PC-3 (cell line): ENCODE measurements around the gene USP30. TPM values are rescaled to one million over a fixed set of nuclear protein-coding genes. Genes with fewer than 3 reads are reported as not detected.

Experiments used
- ATAC-seq: fragments of 200-7000 bp; cut with Tn5 transposase; 2 replicates; pipeline ENCODE4 v1.9.1; 2020; ENCODE audit warnings: mild to moderate bottlenecking, moderate library complexity
- BruUV-seq: library from RNA; stranded (reverse); fragments of 400-500 nt; replicated peaks from 2 replicates; lab custom pipeline; 2021; lab: Mats Ljungman, UMichigan
- CTCF ChIA-PET: fragments of 300-600 bp; sonication (Branson Sonifier 250); formaldehyde crosslinking; loops from one replicate; lab custom pipeline; 2022; ENCODE audit warnings: antibody characterized with exemption; lab: Charles Lee
- POLR2A ChIA-PET: fragments of 300-600 bp; sonication (Branson Sonifier 250); formaldehyde crosslinking; loops from one replicate; lab custom pipeline; 2022; ENCODE audit warnings: antibody characterized with exemption; ENCODE audit not compliant: unreplicated experiment; lab: Charles Lee
- DNase-seq: peaks from one replicate; pipeline ENCODE4 v3.0.0-alpha.2; 2015
- H2AFZ ChIP-seq: fragments of 300-600 bp; sonication (generic); 2 replicates; pipeline ENCODE4 v1.6.0; 2016; ENCODE audit warnings: antibody characterized with exemption, low read length
- H3F3A ChIP-seq: fragments of 300-600 bp; sonication (generic); one replicate; pipeline ENCODE4 v1.6.0; 2017; ENCODE audit warnings: antibody characterized with exemption, low read length, control low read depth, mild to moderate bottlenecking; ENCODE audit not compliant: unreplicated experiment
- H3K27ac ChIP-seq: fragments of 300-600 bp; sonication (generic); 2 replicates; pipeline ENCODE4 v1.5.1; 2016; ENCODE audit warnings: mild to moderate bottlenecking, low read length
- H3K27me3 ChIP-seq: fragments of 300-600 bp; sonication (generic); 2 replicates; pipeline ENCODE4 v1.6.1; 2016; ENCODE audit warnings: low read length, mixed read lengths
- H3K36me3 ChIP-seq: fragments of 300-600 bp; sonication (generic); 2 replicates; pipeline ENCODE4 v1.6.1; 2016; ENCODE audit warnings: low read depth, mixed run types, low read length, mixed read lengths
- H3K4me1 ChIP-seq: fragments of 300-600 bp; sonication (generic); 2 replicates; pipeline ENCODE4 v1.5.1; 2016; ENCODE audit warnings: low read length; ENCODE audit not compliant: insufficient read depth
- H3K4me2 ChIP-seq: fragments of 300-600 bp; sonication (generic); 2 replicates; pipeline ENCODE4 v1.6.0; 2016; ENCODE audit warnings: low read length
- H3K4me3 ChIP-seq: fragments of 300-600 bp; sonication (generic); 2 replicates; pipeline ENCODE4 v1.5.1; 2016; ENCODE audit warnings: mild to moderate bottlenecking, low read length, mixed read lengths
- H3K79me2 ChIP-seq: fragments of 300-600 bp; sonication (generic); 2 replicates; pipeline ENCODE4 v1.6.1; 2017; ENCODE audit warnings: low read length, mixed read lengths
- H3K9ac ChIP-seq: fragments of 300-600 bp; sonication (generic); 2 replicates; pipeline ENCODE4 v1.6.0; 2016; ENCODE audit warnings: mild to moderate bottlenecking, low read length
- H3K9me2 ChIP-seq: fragments of 300-600 bp; sonication (generic); replicated peaks from 2 replicates; pipeline ENCODE4 v1.6.1; 2016; ENCODE audit warnings: mixed run types, low read length, mixed read lengths
- H3K9me3 ChIP-seq: fragments of 300-600 bp; sonication (generic); 2 replicates; pipeline ENCODE4 v1.6.1; 2016; ENCODE audit warnings: low read length, mixed read lengths
- H4K20me1 ChIP-seq: fragments of 300-600 bp; sonication (generic); 2 replicates; pipeline ENCODE4 v1.6.1; 2016; ENCODE audit warnings: low read length, mixed read lengths
- EZH2 ChIP-seq: fragments of 300-600 bp; sonication (generic); IDR thresholded peaks from one replicate; pipeline ENCODE4 v1.6.1; 2017; ENCODE audit warnings: antibody characterized with exemption, mild to moderate bottlenecking, low read length; ENCODE audit not compliant: unreplicated experiment
- EZH2phosphoT487 ChIP-seq: fragments of 300-600 bp; sonication (generic); IDR thresholded peaks from 2 replicates; pipeline ENCODE4 v1.6.1; 2018; ENCODE audit warnings: mild to moderate bottlenecking, antibody characterized with exemption, low read length, borderline replicate concordance
- intact Hi-C: fragments of 100-400 bp; cut with micrococcal nuclease; formaldehyde crosslinking; loops from 2 replicates; pipeline ENCODE4 v1.9.0; 2023
- total RNA-seq: library from RNA; depleted of rRNA; stranded (reverse); fragments of >200 nt; gene quantifications from 2 replicates; pipeline ENCODE4 v1.2.3, GENCODE V29; 2014
- TF ChIP-seq, protein P1 (sequence below): fragments of 300-600 bp; sonication (generic); conservative IDR thresholded peaks from 2 replicates; pipeline ENCODE4 v1.5.1; 2017; ENCODE audit warnings: antibody characterized with exemption, low read depth, mild to moderate bottlenecking, low read length

Gene USP30
- total RNA-seq, 1 experiment from 2014 or later: 13.6 TPM

DNA sequence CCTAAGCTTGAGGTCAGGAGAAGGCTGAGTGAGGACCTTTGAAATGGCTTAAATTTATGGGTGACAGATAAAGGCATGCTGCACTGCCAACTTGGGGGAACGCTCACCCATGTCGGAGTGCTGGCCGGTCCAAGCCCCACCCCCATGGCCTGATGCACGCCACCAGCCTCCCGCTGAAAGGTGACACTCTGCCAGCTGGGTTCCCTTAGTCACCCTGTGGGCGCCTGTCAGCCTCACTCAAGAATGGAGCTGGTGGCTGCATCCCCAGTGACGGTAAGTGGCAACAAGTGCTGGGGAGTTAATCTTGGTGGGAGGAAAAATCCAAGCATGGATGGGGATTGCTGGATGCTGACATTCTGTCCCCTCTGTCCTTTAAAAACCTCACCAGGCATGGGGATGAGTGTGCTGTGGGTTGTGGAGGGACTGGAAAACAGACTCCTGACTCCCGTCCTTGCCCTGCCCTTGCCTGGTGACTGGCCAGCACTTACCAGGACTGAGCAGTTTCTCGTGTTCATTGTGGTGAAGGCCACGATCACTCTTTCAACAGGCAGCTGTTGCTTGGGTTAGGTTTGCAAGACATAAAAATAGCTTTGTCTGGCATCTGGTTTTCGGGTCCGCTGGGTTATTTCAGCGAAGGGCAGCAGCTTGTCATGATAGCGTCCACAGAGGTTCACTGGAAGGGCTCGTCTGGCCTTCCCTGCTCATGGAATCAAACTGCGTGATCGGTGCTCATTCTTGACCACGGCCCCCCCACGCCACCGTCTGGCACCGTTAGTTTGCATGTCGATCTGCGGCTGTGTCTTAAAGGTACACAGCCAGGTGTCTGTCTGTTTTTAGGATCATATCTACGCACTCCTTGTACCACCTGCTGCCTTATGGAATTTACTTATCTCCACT is 79.0 kb downstream of the USP30 start:
- POLR2A ChIA-PET: no interaction called here
- ATAC-seq (0 out of 2 replicates have a peak, but pooled peaks have one; percentile 25), DNase-seq (no peak)
- Histone ChIP-seq H3K4me2 (no peak overlapping the region), H3F3A (no peaks in the 10 kb centered on the region), H3K27ac (no peak overlapping the region), H3K36me3 (no peaks in the 10 kb centered on the region), H2AFZ (no peak overlapping the region), H3K9me2 (no peaks in the 10 kb centered on the region), H3K27me3 (no peaks in the 10 kb centered on the region), H3K9ac (no peak overlapping the region), H3K9me3 (no peaks in the 10 kb centered on the region), H3K4me3 (no peak overlapping the region), H3K4me1 (no peaks in the 10 kb centered on the region), H4K20me1 (no peaks in the 10 kb centered on the region), H3K79me2 (no peaks in the 10 kb centered on the region)
- TF ChIP-seq EZH2phosphoT487 (no peak), EZH2 (no peak)
- TF ChIP-seq, protein P1, sequence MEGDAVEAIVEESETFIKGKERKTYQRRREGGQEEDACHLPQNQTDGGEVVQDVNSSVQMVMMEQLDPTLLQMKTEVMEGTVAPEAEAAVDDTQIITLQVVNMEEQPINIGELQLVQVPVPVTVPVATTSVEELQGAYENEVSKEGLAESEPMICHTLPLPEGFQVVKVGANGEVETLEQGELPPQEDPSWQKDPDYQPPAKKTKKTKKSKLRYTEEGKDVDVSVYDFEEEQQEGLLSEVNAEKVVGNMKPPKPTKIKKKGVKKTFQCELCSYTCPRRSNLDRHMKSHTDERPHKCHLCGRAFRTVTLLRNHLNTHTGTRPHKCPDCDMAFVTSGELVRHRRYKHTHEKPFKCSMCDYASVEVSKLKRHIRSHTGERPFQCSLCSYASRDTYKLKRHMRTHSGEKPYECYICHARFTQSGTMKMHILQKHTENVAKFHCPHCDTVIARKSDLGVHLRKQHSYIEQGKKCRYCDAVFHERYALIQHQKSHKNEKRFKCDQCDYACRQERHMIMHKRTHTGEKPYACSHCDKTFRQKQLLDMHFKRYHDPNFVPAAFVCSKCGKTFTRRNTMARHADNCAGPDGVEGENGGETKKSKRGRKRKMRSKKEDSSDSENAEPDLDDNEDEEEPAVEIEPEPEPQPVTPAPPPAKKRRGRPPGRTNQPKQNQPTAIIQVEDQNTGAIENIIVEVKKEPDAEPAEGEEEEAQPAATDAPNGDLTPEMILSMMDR: no peak
- intact Hi-C loops: no loop called here
- CTCF ChIA-PET: interaction anchor here (1.5 kb wide), 1 partner anchor 19 kb away, joined by 10 read pairs; no protein-coding TSS in a partner anchor
- no TSS peak for BruUV-seq

DNA sequence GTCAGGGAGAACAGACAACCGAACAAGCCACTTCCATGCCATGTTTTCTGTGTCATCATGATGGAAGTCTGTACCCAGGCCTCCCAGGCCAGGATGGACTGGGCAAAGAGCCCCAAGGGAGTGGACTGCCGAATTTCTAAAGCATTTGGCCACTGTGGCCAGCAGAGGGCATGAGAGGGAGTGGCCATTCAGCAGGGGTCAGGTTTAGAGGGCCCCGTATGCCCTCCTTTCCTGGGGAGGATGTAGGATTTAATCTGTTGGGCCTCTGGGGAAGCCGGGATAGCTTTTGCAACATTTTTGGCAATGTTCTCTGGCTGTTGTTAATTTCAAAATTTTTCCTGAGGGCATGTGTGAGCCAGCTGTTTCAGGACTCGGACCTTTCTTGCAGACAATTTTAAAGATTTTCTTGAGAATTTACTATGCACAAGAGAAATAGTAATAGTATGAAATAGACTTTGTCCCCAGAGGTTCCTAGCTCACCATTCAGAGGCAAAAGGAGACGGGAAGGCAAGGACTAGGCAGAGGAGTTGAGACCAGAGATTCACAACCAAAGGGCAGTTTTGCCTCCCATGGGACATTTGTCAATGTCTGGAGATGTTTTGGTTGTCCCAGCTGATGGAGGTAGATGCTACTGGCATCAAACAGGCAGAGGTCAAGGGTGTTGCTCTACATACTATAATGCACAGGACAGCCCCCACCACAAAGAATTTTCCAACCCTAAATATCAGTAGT is 82.0 kb downstream of the USP30 start:
- DNase-seq: peak; percentile 63

More for the DNA sequence above, 82.0 kb downstream of the USP30 start:
- TF ChIP-seq, protein P1: peak; percentile 94
- no peak for TF ChIP-seq EZH2phosphoT487
- ATAC-seq: peak; percentile 92
- no TSS peak for BruUV-seq
- no peaks in the 10 kb centered on the region for H3K4me1 ChIP-seq
- H4K20me1 ChIP-seq: no peaks in the 10 kb centered on the region
- no peaks in the 10 kb centered on the region for H3K9me2 ChIP-seq
- H3K9me3 ChIP-seq: no peaks in the 10 kb centered on the region
- CTCF ChIA-PET: interaction anchor here (0.6 kb wide), 1 partner anchor 10 kb away, joined by 3 read pairs; no protein-coding TSS in a partner anchor
- H3K79me2 ChIP-seq: no peaks in the 10 kb centered on the region
- no peaks in the 10 kb centered on the region for H3K36me3 ChIP-seq
- no peaks in the 10 kb centered on the region for H3K27me3 ChIP-seq
- no peak overlapping the region for H3K4me3 ChIP-seq
- no peak overlapping the region for H3K27ac ChIP-seq
- no peaks in the 10 kb centered on the region for H3F3A ChIP-seq
- POLR2A ChIA-PET: interaction anchor here (0.7 kb wide), 1 partner anchor 79 kb away, joined by 3 read pairs; no protein-coding TSS in a partner anchor
- intact Hi-C loops: loop anchor here (1.0 kb wide), 1 partner anchor 251 kb away; no protein-coding TSS in a partner anchor
- H2AFZ ChIP-seq: no peak overlapping the region
- no peak overlapping the region for H3K4me2 ChIP-seq
- H3K9ac ChIP-seq: no peak overlapping the region
